ENCODE data around the gene KCNJ5.

KCNJ5 gene

DNA sequence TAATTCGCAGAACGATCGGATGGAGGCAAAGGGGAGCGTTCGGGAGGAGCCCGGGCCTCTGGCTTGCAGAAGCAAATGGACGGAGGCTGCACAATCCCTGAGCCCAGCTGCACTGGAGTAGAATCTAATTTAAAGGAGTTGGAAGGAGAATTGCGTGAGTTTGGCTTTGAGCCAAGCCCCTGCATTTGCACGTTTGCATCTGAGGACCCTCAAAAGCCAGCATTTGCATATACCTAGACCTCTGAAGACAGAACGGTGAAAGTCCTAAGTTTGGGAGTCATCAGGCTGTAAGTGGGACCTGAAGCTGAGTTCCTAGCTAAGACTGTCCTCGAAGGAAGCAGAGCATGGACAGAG, 35.9 kb downstream of the KCNJ5 start:
- no peak for DNase-seq (ENCODE audit: low read depth, low spot score)
- TF ChIP-seq, protein P1, sequence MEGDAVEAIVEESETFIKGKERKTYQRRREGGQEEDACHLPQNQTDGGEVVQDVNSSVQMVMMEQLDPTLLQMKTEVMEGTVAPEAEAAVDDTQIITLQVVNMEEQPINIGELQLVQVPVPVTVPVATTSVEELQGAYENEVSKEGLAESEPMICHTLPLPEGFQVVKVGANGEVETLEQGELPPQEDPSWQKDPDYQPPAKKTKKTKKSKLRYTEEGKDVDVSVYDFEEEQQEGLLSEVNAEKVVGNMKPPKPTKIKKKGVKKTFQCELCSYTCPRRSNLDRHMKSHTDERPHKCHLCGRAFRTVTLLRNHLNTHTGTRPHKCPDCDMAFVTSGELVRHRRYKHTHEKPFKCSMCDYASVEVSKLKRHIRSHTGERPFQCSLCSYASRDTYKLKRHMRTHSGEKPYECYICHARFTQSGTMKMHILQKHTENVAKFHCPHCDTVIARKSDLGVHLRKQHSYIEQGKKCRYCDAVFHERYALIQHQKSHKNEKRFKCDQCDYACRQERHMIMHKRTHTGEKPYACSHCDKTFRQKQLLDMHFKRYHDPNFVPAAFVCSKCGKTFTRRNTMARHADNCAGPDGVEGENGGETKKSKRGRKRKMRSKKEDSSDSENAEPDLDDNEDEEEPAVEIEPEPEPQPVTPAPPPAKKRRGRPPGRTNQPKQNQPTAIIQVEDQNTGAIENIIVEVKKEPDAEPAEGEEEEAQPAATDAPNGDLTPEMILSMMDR (IDR thresholded peaks at IDR 0.05; ENCODE audit: insufficient read depth, low read length, missing control alignments) = no peak
- CTCF ChIA-PET = interaction anchor here (3.8 to 4.4 kb wide), 2 partner anchors 30 to 42 kb away, joined by 13 to 14 read pairs; no protein-coding TSS in a partner anchor
- POLR2A ChIA-PET = no interaction called here
- no peak overlapping the region for H3K4me3 ChIP-seq (ENCODE audit: low read depth, low read length)

DNA sequence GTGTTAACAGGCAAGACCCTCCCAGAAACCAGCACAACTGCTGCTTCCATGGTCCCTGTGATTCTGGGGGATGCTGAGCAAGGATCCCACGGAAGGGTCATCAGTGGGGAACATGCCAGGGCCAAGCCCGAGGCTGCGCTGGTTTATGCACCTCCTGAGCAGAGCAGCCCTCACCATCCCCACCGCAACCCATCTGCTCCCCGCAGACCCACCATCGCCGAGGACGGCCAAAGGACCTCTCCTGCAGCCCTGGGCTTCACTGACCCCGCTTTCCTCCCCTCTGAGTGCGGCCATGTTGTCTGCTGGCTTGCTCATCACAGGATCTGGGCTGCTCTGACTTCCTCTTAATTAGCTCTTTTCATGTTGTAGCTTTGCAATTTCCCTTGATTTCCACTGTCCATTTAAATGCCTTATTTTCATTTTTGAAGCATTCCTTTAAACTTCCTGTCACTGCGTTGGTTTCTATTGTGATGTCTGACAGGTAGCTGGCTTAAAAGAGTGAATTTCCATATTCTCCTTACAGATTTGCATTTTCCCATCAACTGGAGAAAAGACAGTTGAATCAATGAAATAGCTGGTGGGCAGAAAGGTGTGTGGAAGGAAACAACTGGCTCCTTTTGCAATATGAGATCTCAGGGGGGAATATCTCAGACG, 36.7 kb downstream of the KCNJ5 start:
- ChIA-PET CTCF (interaction anchor here (0.7 to 3.8 kb wide), 6 partner anchors 9 to 770 kb away, joined by 3 to 14 read pairs (median 4); no protein-coding TSS in a partner anchor), POLR2A (no interaction called here)
- no peak overlapping the region for H3K4me3 ChIP-seq (ENCODE audit: low read depth, low read length)
- TF ChIP-seq, protein P1 (IDR thresholded peaks at IDR 0.05; ENCODE audit: insufficient read depth, low read length, missing control alignments) = no peak
- no peak for DNase-seq (ENCODE audit: low read depth, low spot score)

DNA sequence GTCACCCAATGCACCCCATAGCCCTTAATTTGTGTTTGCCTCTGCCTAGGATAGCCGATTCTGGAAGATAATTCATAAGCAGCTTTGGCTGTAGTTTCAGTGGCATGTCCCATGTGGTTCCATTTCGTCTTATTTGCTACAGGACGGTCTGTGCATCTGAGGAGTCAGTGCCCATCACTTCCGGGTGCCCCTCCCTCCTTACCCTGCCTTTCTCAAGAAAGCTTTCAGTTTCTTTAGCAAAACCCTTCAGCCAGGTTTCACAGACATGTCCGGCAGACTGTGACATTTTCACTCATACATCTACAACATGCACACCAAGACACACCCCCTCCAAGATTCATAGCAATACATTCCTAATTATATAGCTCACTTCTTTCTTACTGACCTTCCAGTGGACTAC, 37.2 kb downstream of the KCNJ5 start:
- ChIA-PET CTCF (interaction anchor here (0.7 to 3.8 kb wide), 6 partner anchors 9 to 771 kb away, joined by 3 to 14 read pairs (median 4); no protein-coding TSS in a partner anchor), POLR2A (no interaction called here)
- TF ChIP-seq, protein P1 (IDR thresholded peaks at IDR 0.05; ENCODE audit: insufficient read depth, low read length, missing control alignments) = no peak
- no peak overlapping the region for H3K4me3 ChIP-seq (ENCODE audit: low read depth, low read length)
- no peak for DNase-seq (ENCODE audit: low read depth, low spot score)

DNA sequence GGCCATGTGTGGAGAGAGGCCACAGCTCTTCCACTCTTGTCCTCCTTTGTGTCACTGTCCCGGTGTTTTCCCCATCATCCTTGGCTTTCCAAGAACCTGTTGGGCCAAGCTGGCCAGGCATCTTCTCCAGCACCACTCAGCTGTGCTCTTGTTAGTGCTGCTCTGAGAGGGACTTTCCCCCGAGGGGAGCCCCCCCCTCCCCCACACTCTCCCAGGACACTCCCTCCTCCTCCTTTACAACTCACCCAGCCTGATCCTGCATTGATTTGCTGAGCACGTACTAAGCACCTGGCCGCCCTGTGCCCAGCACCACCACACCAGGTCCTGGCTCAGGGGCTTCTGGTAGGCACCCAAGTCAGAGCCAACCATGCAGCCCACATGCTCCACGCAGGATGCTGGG, 38.3 kb downstream of the KCNJ5 start:
- CTCF ChIA-PET = interaction anchor here (1.6 to 3.8 kb wide), 2 partner anchors 27 to 44 kb away, joined by 8 to 14 read pairs; no protein-coding TSS in a partner anchor
- DNase-seq (ENCODE audit: low read depth, low spot score) = no peak
- POLR2A ChIA-PET = no interaction called here
- no peak overlapping the region for H3K4me3 ChIP-seq (ENCODE audit: low read depth, low read length)
- TF ChIP-seq, protein P1 (IDR thresholded peaks at IDR 0.05; ENCODE audit: insufficient read depth, low read length, missing control alignments) = no peak

DNA sequence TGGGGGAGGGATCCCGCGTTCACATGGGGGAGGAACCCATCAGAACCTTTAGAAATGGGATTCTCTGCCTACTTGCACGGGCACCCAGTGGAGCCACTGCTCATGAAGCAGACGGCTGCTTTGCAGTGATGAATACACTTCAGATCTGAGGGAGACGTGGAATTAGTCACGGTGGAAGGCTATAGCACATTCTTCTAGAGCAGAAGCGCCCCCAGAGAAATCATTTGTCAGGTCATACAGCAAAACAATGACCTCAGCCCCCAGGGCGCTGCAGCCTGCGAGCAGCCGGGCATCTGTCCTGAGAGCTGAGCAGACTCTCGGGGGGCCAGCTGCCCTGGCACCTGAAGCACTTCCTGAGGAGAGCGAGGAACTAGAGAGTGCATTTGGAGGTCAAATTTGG, 38.8 kb downstream of the KCNJ5 start:
- POLR2A ChIA-PET = no interaction called here
- CTCF ChIA-PET = interaction anchor here (3.8 kb wide), 1 partner anchor 45 kb away, joined by 14 read pairs; no protein-coding TSS in a partner anchor
- H3K4me3 ChIP-seq (ENCODE audit: low read depth, low read length) = no peak overlapping the region
- TF ChIP-seq, protein P1 (IDR thresholded peaks at IDR 0.05; ENCODE audit: insufficient read depth, low read length, missing control alignments) = no peak
- DNase-seq (ENCODE audit: low read depth, low spot score) = no peak

DNA sequence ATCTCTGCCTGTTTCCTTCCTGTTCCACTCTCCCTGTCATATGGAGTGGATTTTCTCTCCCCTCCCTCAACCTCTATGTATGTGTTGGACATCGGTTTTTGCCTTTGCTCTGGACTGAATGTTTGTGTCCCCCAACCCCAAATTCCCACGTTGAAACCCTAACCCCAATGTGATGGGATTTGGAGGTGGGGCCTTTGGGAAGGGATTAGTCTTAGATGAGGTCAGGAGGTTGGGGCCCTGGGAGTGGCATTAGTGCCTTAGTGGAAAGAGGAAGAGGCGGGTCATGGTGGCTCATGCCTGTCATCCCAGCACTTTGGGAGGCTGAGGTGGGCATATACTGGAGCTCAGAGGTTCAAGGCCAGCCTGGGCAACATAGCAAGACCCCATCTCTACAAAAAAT, 39.9 kb downstream of the KCNJ5 start:
- H3K4me3 ChIP-seq (ENCODE audit: low read depth, low read length) = no peak overlapping the region
- DNase-seq (ENCODE audit: low read depth, low spot score) = no peak
- TF ChIP-seq, protein P1 (IDR thresholded peaks at IDR 0.05; ENCODE audit: insufficient read depth, low read length, missing control alignments) = no peak
- ChIA-PET CTCF (no interaction called here), POLR2A (no interaction called here)
